Osteoblast (primary cell): ENCODE data around the gene POU2F2. TPM values are rescaled to one million over a fixed set of nuclear protein-coding genes. Genes with fewer than 3 reads are reported as not detected.
"Not testable (repeated sequence)": the region's sequence is repeated elsewhere in the genome, so short reads cannot be mapped to it uniquely, and the experiment has no call there.

Experiments used
- DNase-seq: peaks from one replicate; pipeline ENCODE4 v3.0.0; 2011; ENCODE audit warnings: low spot score, mixed read lengths; ENCODE audit not compliant: insufficient read length; ENCODE audit errors: missing footprints
- H2AFZ ChIP-seq: 2 replicates; pipeline ENCODE4 v1.6.0; 2011; ENCODE audit warnings: mild to moderate bottlenecking, low read length
- H3K27ac ChIP-seq: 2 replicates; pipeline ENCODE4 v1.5.1; 2011; ENCODE audit warnings: mild to moderate bottlenecking, low read depth, low read length, moderate library complexity
- H3K27me3 ChIP-seq: 2 replicates; pipeline ENCODE4 v1.6.0; 2012; ENCODE audit warnings: mild to moderate bottlenecking, control low read depth, inconsistent platforms, low read length, moderate library complexity; ENCODE audit not compliant: insufficient read depth
- H3K36me3 ChIP-seq: 2 replicates; pipeline ENCODE4 v1.5.1; 2011; ENCODE audit warnings: mild to moderate bottlenecking, low read length, control low read depth, moderate library complexity; ENCODE audit not compliant: insufficient read depth
- H3K4me1 ChIP-seq: 2 replicates; pipeline ENCODE4 v1.5.1; 2011; ENCODE audit warnings: mild to moderate bottlenecking, low read length, control low read depth, moderate library complexity; ENCODE audit not compliant: insufficient read depth
- H3K4me2 ChIP-seq: 2 replicates; pipeline ENCODE4 v1.6.0; 2011; ENCODE audit warnings: mild to moderate bottlenecking, low read length; ENCODE audit not compliant: insufficient read depth
- H3K4me3 ChIP-seq: fragments of 200-600 bp; sonication (generic); 3 replicates; pipeline ENCODE4 v1.5.1; 2012; ENCODE audit warnings: mild to moderate bottlenecking, low read length, inconsistent platforms; ENCODE audit not compliant: insufficient read depth
- H3K79me2 ChIP-seq: 2 replicates; pipeline ENCODE4 v1.6.0; 2012; ENCODE audit warnings: mild to moderate bottlenecking, low read length, control low read depth, inconsistent platforms; ENCODE audit not compliant: insufficient read depth
- H3K9me3 ChIP-seq: 2 replicates; pipeline ENCODE4 v1.5.1; 2011; ENCODE audit warnings: low read depth, low read length, control low read depth
- H4K20me1 ChIP-seq: 2 replicates; pipeline ENCODE4 v1.6.0; 2012; ENCODE audit warnings: mild to moderate bottlenecking, low read length, control low read depth; ENCODE audit not compliant: insufficient read depth
- total RNA-seq: library from RNA; depleted of rRNA; stranded (reverse); fragments of >200 nt; gene quantifications from 2 replicates; pipeline ENCODE4 v1.2.3, GENCODE V29; 2012
- TF ChIP-seq, protein P1 (sequence below): IDR thresholded peaks from 2 replicates; pipeline ENCODE4 v1.5.1; 2011; ENCODE audit warnings: mild to moderate bottlenecking, low read depth, low read length, moderate library complexity; ENCODE audit errors: extremely low read depth

The POU2F2 gene
- total RNA-seq, 1 donor, result under 0.01 TPM

DNA sequence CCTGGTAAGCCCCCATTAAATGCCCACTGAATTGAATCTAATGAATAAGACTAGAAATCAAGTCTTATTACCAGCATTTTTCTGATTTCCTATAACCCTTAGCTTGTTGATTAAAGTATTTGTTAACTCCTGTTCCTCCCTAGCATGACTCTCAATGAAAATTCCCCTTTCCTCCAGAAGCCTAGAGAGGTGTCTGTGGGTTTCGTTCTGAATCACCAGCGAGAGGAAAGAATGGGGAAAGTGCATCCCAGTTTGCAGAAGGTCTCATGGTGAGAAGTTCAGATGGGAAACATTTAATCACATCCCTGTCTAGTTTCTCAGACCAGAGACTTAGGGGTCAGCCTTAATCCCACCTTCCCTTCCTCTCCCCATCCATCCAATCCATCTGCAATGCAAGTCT, 26.9 kb downstream of the POU2F2 start:
- H3K27ac ChIP-seq, result no peak overlapping the region
- no peaks in the 10 kb centered on the region for H3K36me3 ChIP-seq
- DNase-seq, result no peak
- no peaks in the 10 kb centered on the region for H3K79me2 ChIP-seq
- H4K20me1 ChIP-seq, result peaks cover 2% of the 10 kb centered on the region
- no peak overlapping the region for H2AFZ ChIP-seq
- no peaks in the 10 kb centered on the region for H3K27me3 ChIP-seq
- no peak overlapping the region for H3K4me3 ChIP-seq
- no peaks in the 10 kb centered on the region for H3K4me1 ChIP-seq
- H3K9me3 ChIP-seq, result no peaks in the 10 kb centered on the region
- TF ChIP-seq, protein P1, sequence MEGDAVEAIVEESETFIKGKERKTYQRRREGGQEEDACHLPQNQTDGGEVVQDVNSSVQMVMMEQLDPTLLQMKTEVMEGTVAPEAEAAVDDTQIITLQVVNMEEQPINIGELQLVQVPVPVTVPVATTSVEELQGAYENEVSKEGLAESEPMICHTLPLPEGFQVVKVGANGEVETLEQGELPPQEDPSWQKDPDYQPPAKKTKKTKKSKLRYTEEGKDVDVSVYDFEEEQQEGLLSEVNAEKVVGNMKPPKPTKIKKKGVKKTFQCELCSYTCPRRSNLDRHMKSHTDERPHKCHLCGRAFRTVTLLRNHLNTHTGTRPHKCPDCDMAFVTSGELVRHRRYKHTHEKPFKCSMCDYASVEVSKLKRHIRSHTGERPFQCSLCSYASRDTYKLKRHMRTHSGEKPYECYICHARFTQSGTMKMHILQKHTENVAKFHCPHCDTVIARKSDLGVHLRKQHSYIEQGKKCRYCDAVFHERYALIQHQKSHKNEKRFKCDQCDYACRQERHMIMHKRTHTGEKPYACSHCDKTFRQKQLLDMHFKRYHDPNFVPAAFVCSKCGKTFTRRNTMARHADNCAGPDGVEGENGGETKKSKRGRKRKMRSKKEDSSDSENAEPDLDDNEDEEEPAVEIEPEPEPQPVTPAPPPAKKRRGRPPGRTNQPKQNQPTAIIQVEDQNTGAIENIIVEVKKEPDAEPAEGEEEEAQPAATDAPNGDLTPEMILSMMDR, result no peak
- H3K4me2 ChIP-seq, result no peak overlapping the region

DNA sequence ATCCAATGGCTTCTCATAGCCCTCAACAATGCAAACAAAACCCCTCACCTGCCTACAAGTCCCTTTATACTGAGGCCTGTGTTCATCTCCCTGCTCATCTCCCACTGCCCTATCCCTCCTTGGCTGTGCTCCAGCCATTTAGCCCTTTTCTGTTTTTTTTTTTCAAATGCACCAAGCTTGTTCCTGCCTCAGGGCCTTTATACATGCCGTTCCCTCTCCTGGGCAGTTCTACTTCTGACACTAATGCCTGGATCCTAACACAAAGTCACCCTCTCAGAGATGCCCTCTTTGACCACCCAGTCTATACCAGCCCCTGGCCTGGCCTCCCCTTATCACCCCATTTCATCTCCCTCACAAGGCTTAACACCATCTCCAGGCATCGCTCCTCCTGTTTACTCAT, 29.4 kb downstream of the POU2F2 start:
- no peaks in the 10 kb centered on the region for H3K36me3 ChIP-seq
- DNase-seq, result peak; percentile 23
- no peaks in the 10 kb centered on the region for H3K79me2 ChIP-seq
- no peak overlapping the region for H3K4me2 ChIP-seq
- no peaks in the 10 kb centered on the region for H3K27me3 ChIP-seq
- TF ChIP-seq, protein P1, result no peak
- no peak overlapping the region for H3K4me3 ChIP-seq
- H3K4me1 ChIP-seq, result no peaks in the 10 kb centered on the region
- H2AFZ ChIP-seq, result no peak overlapping the region
- H3K9me3 ChIP-seq, result no peaks in the 10 kb centered on the region
- H3K27ac ChIP-seq, result no peak overlapping the region
- H4K20me1 ChIP-seq, result peaks cover 2% of the 10 kb centered on the region

DNA sequence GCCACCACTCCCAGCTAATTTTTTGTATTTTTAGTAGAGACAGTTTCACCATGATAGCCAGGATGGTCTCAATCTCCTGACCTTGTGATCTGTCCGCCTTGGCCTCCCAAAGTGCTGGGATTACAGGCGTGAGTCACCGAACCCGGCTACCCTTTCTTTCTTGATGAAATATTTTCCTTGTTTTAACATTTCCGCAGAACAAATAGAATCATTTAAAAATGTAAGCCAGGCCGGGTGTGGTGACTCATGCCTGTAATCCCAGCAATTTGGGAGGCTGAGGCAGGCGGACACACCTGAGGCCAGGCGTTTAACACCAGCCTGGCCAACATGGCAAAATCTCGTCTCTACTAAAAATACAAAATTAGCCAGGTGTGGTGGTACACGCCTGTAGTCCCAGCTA, 32.0 kb downstream of the POU2F2 start:
- H2AFZ ChIP-seq, H3K4me2 ChIP-seq, H3K36me3 ChIP-seq, H3K4me1 ChIP-seq, H4K20me1 ChIP-seq, H3K27ac ChIP-seq, H3K9me3 ChIP-seq, H3K27me3 ChIP-seq, H3K79me2 ChIP-seq, H3K4me3 ChIP-seq: not testable (repeated sequence)
- peak; percentile 42 for DNase-seq

- H4K20me1 ChIP-seq, result no peaks in the 10 kb centered on the region
- no peak overlapping the region for H2AFZ ChIP-seq
- no peak overlapping the region for H3K27ac ChIP-seq
- TF ChIP-seq, protein P1, result no peak
- no peaks in the 10 kb centered on the region for H3K4me1 ChIP-seq
- peak; percentile 31 for DNase-seq
- H3K9me3 ChIP-seq, result no peaks in the 10 kb centered on the region
- no peak overlapping the region for H3K4me2 ChIP-seq
- no peaks in the 10 kb centered on the region for H3K36me3 ChIP-seq
- H3K4me3 ChIP-seq, result no peak overlapping the region
- H3K79me2 ChIP-seq, result no peaks in the 10 kb centered on the region
- no peaks in the 10 kb centered on the region for H3K27me3 ChIP-seq
These were observed 32.8 kb downstream of the POU2F2 start for GRCh38 chr19:42099336-42099925.
